ENCODE results near the gene VANGL2. TPM values are rescaled to one million over a fixed set of nuclear protein-coding genes. Genes with fewer than 3 reads are reported as not detected.

The VANGL2 gene
- total RNA-seq, 1 experiment from 2014 or later, result 0.26 TPM

DNA sequence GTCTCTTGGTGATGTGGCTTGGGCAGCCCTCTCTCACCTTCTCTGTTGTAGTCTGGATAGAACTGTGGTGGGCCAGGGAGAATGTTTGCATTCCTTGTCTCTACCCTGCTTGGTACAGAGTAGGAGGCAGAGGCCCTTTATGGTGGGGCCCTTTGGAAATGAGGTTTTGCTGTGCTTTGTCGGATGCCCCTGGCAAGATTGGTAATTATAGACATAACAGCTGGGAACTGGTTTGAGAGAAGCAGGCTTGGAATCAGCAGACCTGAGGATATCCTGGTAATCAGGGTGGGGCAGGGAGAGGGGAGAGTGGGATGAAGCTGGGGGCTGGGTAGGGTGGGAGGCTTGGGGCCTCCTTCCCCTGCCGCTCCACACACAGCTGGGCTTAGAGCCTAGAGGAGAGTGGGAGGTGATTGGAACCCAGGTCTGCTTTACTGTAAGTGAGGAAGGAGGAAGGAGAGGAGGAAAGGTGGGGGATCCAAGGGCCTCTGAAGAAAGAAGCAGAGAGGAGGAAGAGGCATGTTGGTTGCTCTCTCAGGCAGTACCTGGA is 5.0 kb downstream of the VANGL2 start:
- Mint-ChIP-seq H3K4me1 (ENCODE audit: insufficient read depth, unreplicated experiment) (peaks cover 9% of the 10 kb centered on the region), H3K27ac (ENCODE audit: low read depth, unreplicated experiment) (no peak overlapping the region), H3K9me3 (ENCODE audit: unreplicated experiment) (no peaks in the 10 kb centered on the region), H3K36me3 (ENCODE audit: insufficient read depth, unreplicated experiment) (no peaks in the 10 kb centered on the region), H3K27me3 (ENCODE audit: insufficient read depth, unreplicated experiment) (peaks cover 16% of the 10 kb centered on the region), H3K4me3 (ENCODE audit: unreplicated experiment) (no peak overlapping the region)
- DNase-seq (ENCODE audit: unreplicated experiment), result no peak
- ChIA-PET POLR2A (interaction anchor here (0.6 kb wide), 1 partner anchor 1029 kb away, joined by 4 read pairs; no protein-coding TSS in a partner anchor), CTCF (interaction anchor here (0.5 to 2.7 kb wide), 4 partner anchors 11 to 131 kb away, joined by 3 to 11 read pairs (median 4); no protein-coding TSS in a partner anchor)
- intact Hi-C loops (cut with micrococcal nuclease), result no loop called here
- no peak for TF ChIP-seq CTCF (IDR thresholded peaks at IDR 0.05; ENCODE audit: unreplicated experiment)
- no TSS peak for BruUV-seq (replicated peaks)

- Mint-ChIP-seq H3K4me1 (ENCODE audit: insufficient read depth, unreplicated experiment) (peaks cover 9% of the 10 kb centered on the region), H3K27ac (ENCODE audit: low read depth, unreplicated experiment) (no peak overlapping the region), H3K4me3 (ENCODE audit: unreplicated experiment) (no peak overlapping the region), H3K9me3 (ENCODE audit: unreplicated experiment) (no peaks in the 10 kb centered on the region), H3K27me3 (ENCODE audit: insufficient read depth, unreplicated experiment) (peaks cover 12% of the 10 kb centered on the region), H3K36me3 (ENCODE audit: insufficient read depth, unreplicated experiment) (no peaks in the 10 kb centered on the region)
- ChIA-PET CTCF (interaction anchor here (1.6 to 3.7 kb wide), 4 partner anchors 10 to 29 kb away, joined by 3 to 21 read pairs (median 11); no protein-coding TSS in a partner anchor), POLR2A (interaction anchor here (0.6 kb wide), 1 partner anchor 1030 kb away, joined by 4 read pairs; no protein-coding TSS in a partner anchor)
- no peak for TF ChIP-seq CTCF (IDR thresholded peaks at IDR 0.05; ENCODE audit: unreplicated experiment)
- DNase-seq (ENCODE audit: unreplicated experiment), result no peak
- no TSS peak for BruUV-seq (replicated peaks)
- intact Hi-C loops (cut with micrococcal nuclease), result no loop called here
These were observed 6.0 kb downstream of the VANGL2 start for GRCh38 chr1:160406131-160406968.

DNA sequence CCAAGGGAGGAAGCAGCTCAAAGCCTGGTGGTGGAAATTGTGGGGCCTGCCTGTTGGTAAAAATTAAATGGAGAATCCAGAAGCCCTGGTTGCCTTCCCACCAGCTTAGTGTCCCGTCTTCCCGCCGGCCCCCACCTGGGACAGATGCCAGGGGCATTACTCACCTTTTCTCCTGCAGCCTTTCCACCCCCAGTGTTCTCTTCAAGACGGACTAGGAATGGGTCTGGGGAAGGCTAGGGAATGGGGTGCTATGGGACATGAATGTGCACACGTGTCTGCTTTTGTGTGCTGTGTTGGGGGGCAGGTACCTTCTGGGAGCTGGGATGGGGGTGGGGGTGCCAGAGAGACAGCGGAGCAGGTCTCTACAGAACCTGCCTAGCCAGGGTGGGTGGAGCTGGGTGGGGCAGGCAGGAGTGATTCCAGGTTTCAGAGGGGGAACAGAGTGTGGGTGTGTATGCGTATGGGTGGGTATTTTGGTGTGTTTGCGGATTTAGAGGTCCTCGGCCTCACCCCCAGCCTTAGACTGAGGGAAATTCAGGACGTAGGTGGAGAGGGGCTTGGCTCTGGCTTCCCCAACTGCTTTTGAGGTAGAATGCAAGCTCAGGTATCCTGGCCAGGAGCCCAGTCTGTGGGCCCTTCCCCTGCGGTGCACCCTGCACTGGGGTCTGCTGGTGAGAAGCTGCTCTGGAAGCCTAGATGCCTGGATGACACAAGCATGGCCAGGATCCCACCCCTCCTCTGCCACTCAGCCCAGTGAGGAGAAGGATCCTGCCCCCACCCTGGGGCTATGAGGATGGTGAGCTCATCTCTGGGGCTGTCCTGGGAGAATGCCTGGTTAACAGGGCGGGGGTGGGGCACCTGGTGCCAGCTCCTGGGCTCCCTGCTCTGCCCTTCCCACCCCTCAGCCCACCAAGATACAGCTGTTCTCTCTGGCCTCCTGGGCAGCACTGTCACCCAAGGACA is 7.8 kb downstream of the VANGL2 start:
- H3K27me3 Mint-ChIP-seq (ENCODE audit: insufficient read depth, unreplicated experiment), result no peaks in the 10 kb centered on the region

More for the DNA sequence above, 7.8 kb downstream of the VANGL2 start:
- no TSS peak for BruUV-seq (replicated peaks)
- POLR2A ChIA-PET, result interaction anchor here (0.6 to 1.5 kb wide), 6 partner anchors 10 to 404 kb away, joined by 3 to 6 read pairs (median 4); partner anchors contain the start of gene PEX19
- no peaks in the 10 kb centered on the region for H3K9me3 Mint-ChIP-seq (ENCODE audit: unreplicated experiment)
- peaks cover 9% of the 10 kb centered on the region for H3K4me1 Mint-ChIP-seq (ENCODE audit: insufficient read depth, unreplicated experiment)
- CTCF ChIA-PET, result interaction anchor here (0.5 to 3.7 kb wide), 23 partner anchors 9 to 792 kb away, joined by 3 to 23 read pairs (median 3); no protein-coding TSS in a partner anchor
- TF ChIP-seq CTCF (IDR thresholded peaks at IDR 0.05; ENCODE audit: unreplicated experiment), result no peak
- peak; percentile 91 for DNase-seq (ENCODE audit: unreplicated experiment)
- H3K4me3 Mint-ChIP-seq (ENCODE audit: unreplicated experiment), result peak overlapping the region; percentile 12
- intact Hi-C loops (cut with micrococcal nuclease), result no loop called here
- H3K36me3 Mint-ChIP-seq (ENCODE audit: insufficient read depth, unreplicated experiment), result no peaks in the 10 kb centered on the region
- no peak overlapping the region for H3K27ac Mint-ChIP-seq (ENCODE audit: low read depth, unreplicated experiment)

Data from MCF 10A (cell line).